Stimulated activated CD4-positive, alpha-beta T cell treated with anti-CD3 and anti-CD28 coated beads, Interleukin-15, amount 100 ng/mL, for 48 hours (primary cell): ENCODE results near the gene IKBIP.
"Not testable (repeated sequence)": the region's sequence is repeated elsewhere in the genome, so short reads cannot be mapped to it uniquely, and the experiment has no call there.

Experiments used
- DNase-seq, 2 donors: peaks; one replicate each; pipeline ENCODE4 v3.0.0-alpha.2; 2020; ENCODE audit warnings: low read depth in 2 of 2

The IKBIP gene, protein sequence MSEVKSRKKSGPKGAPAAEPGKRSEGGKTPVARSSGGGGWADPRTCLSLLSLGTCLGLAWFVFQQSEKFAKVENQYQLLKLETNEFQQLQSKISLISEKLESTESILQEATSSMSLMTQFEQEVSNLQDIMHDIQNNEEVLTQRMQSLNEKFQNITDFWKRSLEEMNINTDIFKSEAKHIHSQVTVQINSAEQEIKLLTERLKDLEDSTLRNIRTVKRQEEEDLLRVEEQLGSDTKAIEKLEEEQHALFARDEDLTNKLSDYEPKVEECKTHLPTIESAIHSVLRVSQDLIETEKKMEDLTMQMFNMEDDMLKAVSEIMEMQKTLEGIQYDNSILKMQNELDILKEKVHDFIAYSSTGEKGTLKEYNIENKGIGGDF

DNA sequence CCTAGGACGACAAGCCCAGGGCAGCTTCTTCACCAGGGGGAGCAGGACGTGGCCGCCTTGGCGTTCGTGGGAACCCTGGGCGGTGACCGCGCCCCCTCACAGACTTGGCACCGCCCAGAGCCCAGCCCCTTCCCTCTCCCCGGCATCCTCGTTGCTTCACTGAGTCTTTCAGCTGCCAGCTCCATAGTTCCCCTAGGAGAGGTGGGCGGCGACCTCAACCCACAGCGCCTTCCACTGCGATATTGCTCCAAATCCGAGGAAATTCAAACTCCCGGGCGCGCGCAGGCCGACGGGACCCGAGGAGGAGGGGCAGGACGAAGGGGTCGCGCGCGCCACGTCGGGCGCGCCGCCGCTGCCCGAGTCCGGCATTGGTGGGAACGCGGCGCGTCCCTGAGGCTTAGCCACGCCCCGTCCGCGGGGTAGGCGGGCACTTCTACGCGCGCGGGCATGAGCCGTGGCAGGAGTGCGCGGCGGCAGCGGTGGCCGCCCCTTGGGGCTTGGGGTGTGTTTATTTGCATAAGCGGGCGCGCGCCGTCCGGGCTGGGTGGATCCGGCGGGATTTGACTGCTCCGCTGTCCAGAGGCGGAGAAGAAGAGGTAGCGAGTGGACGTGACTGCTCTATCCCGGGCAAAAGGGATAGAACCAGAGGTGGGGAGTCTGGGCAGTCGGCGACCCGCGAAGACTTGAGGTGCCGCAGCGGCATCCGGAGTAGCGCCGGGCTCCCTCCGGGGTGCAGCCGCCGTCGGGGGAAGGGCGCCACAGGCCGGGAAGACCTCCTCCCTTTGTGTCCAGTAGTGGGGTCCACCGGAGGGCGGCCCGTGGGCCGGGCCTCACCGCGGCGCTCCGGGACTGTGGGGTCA, at the start of gene IKBIP, which contains the start of gene APAF1:
IKBIP (minus strand) TSS at position 77 of the 860 bp plus-strand sequence. CDS start 87 bp downstream, outside the sequence.
APAF1 (plus strand) TSS at position 579 of the 860 bp plus-strand sequence. CDS start 3,070 bp downstream, outside the sequence.
- peak; percentile 91 to 96 for DNase-seq

DNA sequence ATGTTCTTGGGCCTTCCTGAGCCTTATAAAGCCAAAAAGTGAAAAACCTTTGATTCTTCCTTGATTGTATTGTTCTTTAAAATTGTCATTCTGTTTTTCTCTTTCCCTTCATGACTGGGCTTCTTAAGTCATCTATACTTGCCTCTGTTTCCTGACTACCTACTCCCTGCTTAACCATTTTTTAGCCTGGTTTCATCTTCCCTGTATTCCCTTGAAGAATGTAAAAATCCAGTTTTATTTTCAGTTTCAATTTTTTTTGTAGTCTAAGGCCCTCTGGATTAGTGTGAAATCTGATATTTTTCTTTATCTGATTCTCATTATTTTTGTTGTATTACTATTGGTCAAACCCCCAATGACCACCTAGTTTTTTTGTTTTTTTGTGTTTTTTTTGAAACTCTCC, 46.8 kb upstream of the IKBIP start:
- no peak for DNase-seq

DNA sequence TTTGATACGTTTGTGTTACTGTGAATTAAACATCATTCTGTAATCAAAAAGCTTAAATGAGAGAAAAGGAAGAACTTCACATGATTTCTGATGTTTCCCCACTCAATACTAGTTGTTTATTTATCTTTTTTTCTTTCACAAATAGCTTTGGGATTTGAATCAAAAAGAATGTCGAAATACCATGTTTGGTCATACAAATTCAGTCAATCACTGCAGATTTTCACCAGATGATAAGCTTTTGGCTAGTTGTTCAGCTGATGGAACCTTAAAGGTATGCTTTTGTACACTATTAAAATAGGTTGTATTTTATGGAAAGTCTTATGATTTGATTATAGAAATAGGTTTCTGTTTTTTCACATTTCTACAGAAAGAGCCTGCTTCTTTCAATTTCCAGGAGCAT, 42.0 kb upstream of the IKBIP start:
- DNase-seq: no peak

DNA sequence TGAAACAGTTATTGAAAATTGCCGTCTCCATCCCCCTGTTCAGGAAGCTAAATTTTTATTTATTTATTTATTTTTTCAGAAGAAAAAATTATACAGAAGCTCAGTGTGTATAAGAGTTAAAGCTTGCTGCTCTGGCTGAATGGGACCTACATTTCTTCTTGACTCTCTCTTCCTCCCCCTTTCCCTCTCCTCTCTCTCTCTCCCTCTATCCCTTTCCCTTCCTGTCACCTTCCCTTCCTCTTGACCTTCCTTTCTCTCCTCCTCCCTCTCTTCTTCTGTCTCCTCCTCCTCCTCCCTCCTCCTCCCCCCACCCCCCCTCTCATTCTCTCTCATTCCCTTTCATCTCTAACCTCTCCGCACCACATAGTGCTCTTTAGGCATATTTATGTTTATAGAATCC, 39.6 kb upstream of the IKBIP start:
- no peak for DNase-seq

DNA sequence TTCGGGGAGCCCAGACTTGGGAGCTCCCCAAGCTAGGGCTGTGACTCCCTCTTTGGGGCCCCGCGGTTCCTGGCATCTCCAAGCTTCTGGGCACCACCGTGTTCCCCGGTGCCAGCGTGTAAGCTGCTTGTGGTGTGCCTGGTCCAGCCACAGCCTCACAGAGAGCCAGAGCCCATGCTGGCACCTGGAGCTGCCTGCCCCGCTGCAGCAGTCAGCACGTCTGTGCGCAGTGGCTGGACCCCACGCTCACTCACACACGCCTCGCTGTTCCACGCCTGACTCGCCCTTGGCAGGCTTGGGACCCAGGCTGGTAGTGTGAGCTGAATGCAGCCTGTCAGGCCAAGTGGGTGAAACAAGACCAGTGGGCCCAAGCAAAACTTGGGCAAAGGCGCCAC, 35.0 kb upstream of the IKBIP start:
- no peak for DNase-seq

DNA sequence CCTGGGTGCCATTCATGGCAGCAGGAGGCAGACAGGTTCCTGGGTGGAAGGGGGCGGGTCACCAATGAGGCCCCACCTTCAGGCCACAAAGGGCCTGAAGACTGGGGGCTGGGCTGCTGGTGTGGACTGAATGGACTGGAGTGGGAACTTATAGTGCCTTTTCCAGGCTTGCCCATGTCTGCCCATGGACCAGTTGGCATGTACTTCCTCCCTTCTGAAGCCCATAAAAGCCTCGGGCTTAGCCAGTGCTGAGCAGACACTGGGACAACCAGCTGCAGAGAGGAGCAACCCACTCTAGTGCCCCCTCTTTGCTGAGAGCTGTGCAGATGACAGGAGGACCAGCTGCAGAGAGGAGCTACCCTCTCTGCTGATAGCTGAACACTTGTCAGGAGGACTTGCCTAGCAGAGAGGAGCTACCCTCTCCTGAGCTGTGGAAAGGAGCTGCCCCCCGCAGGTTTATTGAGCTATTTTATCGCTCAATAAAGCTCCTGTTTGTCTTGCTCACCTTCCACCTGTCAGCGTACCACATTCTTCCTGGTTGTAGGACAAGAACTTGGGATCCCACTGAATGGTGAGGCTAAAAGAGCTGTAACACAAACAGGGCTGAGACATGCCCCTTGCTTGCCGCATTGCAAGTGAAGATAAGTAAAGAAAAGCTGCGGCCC, 34.5 kb upstream of the IKBIP start:
- DNase-seq: no peak

DNA sequence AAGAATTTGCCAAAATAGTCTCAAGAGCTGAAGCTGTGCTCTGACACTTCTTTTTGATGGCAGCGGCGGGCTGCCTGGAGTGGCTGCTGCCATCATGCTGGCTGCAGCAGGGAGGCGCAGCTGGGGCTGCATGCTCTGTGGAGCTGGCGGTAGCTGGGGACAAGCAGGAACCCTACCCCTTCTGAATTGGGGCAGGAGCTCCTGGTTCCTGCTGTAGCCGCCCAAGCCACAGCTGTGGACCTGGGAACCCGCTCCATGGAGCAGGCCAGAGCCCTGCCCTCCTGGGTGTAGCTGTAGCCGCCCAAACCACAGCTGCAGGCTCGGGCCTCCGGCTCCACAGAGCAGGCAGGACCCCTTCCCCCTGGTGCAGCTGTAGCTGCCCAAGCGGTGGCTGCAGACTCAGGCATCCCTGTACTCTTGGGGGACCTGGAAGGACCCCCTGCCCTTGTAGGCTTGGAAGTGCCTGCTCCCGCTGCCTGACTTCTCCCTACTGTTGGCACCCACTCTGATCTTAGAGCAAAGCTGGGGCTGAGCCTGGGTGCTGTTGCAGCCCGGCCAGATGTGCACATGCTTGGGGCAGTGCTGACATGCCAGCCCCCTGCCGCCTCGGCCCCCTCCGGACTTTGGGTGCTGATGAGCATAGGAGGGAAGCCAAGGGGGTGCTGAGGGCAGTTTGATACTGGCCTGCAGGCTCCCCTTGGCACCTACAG, 33.8 kb upstream of the IKBIP start:
- DNase-seq: no peak

DNA sequence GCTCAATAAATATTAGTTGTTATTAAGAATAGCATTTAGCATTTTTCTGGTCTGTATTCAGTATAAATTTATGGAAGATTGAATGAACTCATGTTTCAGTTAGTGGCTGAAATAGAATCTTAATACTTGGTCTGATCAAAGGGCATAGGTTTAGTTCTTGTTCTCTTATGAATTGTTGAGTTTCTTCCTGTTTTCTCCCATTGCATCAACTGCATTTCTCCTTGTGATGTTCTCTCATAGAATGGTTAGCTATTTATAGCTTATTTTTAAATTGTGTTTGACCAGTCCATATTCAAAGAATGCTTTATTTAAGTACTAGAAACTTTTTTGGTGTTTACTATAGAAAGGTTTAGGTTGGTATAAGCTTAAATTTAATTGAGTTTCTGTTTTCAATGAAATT, 30.3 kb upstream of the IKBIP start:
- DNase-seq: no peak

DNA sequence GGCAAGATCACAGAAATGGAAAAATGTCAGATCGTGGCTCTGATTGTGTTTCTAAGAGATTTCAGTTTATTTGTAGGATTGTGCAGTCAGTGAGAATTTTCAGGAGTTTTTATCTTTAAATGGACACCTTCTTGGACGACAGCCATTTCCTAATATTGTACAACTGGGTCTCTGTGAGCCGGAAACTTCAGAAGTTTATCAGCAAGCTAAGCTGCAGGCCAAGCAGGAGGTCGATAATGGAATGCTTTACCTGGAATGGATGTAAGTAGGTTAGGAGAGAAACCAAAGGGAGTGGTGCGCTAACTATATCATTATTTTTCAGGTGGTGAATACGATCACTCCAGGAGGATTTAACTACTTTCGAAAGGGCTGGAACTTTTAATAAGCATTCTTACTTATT, 26.9 kb upstream of the IKBIP start:
- no peak for DNase-seq

DNA sequence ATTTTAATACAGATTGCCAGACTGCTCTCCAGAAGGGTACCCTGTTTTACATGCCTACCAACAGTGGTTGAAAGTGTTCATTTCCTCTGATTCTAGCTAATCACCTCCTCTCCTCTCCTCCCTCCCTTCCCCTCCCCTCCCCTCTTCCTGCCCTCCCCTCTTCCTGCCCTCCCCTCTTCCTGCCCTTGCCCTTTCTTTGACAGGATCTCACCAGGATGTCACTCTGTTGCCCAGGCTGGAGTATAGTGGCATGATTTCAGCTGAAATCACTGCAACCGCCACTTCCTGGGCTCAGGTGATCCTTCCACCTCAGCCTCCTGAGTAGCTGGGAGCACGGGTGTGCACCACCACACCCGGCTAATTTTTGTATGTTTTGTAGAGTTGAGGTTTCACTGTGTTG, 25.2 kb upstream of the IKBIP start:
- DNase-seq: no peak

DNA sequence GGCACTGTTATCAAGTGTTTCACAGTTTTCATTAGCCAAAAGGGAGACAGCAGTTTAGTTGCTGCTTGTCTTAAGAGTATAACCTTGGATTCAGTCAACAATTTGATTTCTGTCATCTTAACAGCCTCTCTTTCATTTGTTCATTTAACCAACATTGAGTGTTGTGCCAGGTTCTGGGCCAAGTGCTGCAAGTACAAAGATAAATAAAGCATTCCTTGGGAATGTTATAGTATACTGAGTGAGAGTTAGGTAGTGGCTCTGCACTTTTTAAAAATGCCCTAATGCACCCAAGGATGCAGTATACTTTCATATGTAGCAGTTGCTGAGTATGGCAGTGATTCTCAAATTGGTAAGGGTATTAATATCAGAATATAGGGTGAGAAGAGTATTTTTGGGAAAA, 15.9 kb upstream of the IKBIP start:
- DNase-seq: no peak

DNA sequence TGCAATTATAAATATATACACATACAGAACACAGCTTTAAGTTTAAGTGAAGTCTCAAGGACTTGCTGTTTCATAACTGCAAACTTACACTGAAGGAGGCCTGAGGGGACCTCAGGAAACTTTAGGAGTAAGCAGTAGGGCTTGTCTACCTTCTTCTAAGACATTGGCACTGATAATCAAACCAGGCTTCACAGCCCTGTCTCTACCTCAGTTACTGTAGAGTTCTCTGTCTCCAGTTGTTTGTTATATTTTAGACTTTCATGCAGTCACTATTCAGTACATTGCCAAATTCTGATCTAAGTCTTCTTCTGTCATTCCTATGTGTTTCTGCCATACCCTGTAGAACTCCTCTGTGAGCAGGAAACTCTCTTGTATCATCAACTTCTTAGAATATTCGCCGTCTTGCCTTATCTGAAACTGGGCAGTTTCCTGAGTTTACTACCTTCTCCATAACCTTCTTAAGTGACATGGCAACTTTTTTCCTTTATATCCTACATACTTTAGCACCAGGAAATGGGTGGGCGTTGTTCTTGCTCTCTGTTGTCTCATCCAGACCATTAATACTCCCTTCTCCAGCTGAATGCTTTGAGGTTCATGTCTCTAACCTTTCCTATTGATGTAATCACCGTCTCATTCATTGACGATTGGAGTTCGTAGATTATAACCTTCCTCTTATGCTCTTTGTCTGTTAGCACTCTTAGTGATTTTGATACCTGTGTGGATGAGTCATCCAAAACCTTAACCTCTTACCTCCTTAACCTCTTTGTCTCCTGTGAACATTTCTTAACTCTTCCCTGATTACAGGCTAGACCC, 11.9 kb upstream of the IKBIP start:
- DNase-seq: no peak

DNA sequence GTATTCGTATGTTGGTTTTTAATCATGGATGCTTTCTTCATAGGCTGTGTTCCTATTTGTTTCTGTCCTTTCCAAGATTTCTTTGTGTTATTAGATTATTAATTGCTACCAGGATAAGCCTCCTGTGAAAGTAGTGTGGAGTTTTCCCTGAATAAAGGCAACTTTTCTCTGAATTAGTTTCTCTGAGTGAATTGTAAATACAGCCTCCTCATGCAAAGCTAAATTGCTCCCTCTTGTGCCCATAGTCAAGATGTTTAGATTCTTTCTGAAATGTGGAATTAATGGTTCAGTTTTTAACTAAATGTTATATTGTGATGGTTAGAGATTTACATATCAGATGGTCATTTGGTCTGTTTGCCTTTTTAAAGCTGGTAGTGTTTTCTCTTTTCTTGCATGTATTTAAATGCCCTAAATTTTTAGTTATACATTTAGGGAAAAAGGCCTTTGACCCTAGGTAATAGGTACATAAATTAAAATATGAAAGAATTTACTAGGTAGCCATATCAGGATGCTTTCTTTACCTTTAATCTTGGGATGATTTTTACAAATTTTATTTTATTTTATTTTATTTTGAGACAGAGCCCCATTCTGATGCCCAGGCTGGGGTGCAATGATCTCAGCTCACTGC, 9.4 kb upstream of the IKBIP start:
- no peak for DNase-seq

DNA sequence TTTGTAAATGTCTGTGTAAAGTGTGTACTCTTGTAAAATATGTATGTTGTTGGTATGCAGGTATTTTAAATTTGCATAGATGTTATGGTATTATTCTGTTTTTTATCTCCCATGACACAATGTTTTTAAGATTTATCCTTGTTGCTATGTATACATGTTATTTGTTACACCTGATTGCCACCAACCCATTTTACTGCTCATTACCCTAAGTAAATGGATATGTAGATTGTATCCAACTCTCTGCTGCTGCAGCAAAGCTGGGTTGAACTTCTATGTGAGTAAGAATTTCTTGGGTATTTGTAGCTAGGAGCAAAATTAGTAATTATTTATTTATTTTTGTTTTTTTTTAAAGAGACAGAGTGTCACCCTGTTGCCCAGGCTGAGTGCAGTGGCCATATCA, 6.7 kb upstream of the IKBIP start:
- no peak for DNase-seq

DNA sequence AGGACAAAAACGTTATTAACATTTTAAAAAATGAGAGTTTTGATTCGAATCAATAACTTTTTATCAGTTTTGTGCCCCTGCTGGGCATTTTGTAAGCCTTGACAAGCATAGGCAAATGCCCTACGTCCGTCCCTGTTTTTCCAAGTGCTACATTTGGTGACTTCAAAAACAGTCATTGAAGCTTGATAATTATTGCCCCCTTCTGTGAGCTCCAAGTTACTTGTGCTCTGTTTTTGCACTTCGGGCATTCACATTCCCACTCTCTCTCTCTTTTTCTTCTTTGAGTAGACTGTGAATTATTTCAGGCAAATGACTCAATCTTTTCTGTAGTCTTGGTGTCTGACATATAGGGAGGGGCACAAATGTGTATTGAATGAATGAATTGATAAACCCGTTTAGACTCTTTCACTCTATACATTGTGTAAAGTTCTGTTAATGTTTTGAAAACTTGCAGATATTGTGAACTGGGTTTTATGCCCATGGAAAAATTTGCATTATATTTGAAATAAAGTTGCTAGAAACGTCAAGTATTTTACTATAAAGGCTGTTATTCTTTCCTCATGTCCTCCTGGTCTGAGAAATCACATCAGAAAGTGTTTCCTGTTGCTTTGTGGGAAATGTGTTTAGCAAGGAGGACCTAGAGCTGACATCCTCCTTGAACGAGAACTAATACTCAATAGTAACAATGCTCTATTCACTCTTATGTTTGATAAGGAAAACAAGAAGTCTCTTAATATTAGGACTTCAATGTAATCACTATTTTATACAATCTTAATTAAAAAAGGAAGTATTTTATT, 1.9 kb upstream of the IKBIP start:
- DNase-seq: no peak

DNA sequence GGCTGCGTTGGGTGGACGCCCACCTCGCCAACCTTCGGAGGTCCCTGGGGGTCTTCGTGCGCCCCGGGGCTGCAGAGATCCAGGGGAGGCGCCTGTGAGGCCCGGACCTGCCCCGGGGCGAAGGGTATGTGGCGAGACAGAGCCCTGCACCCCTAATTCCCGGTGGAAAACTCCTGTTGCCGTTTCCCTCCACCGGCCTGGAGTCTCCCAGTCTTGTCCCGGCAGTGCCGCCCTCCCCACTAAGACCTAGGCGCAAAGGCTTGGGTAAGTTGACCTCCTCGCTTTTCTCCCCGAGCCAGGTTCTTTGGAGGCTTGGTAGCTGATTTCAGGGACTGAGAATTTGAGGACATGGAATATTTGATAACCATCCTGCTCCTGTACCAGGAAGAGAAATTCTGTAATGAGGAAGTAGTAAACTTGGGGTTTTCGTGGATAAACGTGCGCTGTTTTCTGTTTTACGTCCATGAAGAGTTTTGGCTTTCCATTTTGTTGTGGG, 1.0 kb upstream of the IKBIP start:
- no peak for DNase-seq

DNA sequence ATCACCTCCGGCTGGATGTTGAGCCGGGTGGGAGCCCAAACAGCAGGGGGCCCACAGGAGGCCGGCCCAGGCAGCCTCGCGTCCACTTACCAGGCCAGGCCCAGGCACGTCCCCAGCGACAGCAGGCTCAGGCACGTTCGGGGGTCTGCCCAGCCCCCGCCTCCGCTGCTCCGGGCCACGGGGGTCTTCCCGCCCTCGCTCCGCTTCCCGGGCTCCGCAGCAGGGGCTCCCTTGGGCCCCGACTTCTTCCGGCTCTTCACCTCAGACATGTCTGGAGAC, 216 bp downstream of the IKBIP start:
- DNase-seq: no peak

DNA sequence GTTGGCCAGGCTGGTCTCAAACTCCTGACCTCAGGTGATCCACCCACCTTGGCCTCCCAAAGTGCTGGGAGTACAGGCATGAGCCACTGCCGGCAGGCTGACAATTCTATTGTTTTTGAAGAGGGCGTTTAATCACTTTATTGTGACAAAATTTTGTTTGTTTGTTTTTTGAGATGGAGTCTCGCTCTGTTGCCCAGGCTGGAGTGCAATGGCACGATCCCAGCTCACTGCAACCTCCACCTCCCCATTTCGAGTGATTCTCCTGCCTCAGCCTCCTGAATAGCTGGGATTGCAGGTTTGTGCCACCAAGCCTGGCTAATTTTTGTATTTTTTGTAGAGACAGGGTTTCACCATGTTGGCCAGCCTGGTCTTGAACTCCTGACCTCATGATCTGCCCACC, 1.8 kb downstream of the IKBIP start:
- not testable (repeated sequence) for DNase-seq

DNA sequence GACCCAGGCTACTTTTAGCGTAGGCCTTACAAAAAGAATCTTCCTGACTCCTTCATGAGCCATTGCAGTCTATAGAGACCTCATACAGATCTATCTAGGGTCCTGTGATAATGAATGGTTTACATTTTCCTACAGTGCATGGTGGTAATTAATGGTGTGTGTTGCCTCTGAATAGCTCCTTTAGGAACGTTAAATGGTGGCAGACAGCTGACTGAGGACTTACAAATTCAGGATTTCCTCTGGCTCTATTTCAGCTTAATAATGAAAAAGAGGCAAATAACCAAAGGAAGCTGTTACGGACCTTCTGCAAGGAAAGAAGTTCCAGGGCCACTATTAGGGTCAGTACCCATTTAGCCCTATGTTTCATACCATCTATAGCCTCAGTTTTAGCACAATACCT, 5.1 kb downstream of the IKBIP start:
- no peak for DNase-seq

DNA sequence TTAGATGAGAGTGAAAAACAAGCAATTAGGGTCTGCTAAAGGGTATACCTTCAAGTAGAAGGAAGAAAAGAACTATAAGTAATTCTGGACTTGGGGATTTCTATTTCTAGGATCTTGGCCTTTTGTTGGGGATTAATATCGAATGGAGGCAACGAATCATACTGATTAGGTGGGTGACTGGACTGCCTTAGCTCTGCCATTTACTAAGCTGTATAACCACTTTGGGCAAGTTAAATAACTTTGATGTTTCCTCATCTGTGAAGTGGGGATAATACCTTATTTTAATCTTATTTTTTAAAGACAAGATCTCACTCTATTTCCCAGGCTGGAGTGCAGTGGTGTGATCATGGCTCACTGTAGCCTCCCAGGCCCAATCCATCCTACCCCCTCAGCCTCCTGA, 6.6 kb downstream of the IKBIP start:
- DNase-seq: no peak
